Esophagus muscularis mucosa (tissue), 4 donors: ENCODE data around the gene SPATA6L.

Experiments
- EP300 ChIP-seq: sonication (generic); formaldehyde crosslinking; IDR thresholded peaks from one replicate; pipeline ENCODE4 v1.6.1; 2017; ENCODE audit warnings: antibody characterized with exemption
- POLR2A ChIP-seq: fragments of 450-650 bp; IDR thresholded peaks from one replicate; pipeline ENCODE4 v1.6.1; 2017; ENCODE audit warnings: antibody characterized with exemption, moderate library complexity, mild to moderate bottlenecking, low read depth
- TF ChIP-seq, protein P1 (sequence below), 3 experiments: fragments of 200-600 bp in 2 of 3; fragments of 450-650 bp in 1 of 3; sonication (generic) in 2 of 3; IDR thresholded peaks; one replicate each; pipeline ENCODE4 v1.5.1; 2017 to 2019; ENCODE audit warnings: antibody characterized with exemption in 3 of 3, mild to moderate bottlenecking in 2 of 3, moderate library complexity in 1 of 3

DNA sequence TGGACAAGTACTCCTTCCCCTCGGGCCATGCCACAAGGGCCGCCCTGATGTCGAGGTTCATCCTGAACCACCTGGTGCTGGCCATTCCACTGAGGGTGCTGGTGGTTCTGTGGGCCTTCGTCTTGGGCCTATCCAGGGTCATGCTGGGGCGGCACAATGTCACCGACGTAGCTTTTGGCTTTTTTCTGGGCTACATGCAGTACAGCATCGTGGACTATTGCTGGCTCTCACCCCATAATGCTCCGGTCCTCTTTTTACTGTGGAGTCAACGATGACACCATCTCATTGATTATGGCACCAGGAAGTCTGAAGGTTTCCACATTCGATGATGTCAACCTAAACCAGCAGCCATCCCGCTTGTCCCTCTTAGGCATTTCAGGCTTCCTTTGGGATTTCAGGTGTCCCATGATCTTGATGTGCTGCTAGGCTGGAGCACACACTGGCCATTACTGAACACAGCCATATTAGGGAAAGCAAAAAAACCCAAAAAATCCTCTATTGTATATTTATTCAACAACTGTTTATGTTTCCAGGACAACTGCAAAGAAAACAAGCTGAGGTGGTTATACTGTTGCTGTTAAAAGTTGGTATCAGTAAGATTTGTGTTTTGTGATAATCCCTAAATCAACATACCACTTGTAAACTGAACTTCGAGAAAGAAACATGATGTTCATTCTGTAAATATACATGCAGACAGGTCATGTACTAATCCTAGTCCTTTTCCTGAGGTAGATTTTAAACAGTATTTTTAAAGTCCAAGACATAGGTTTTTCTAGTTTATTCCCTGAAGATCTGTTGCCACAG lies 3.1 kb downstream of the SPATA6L start:
- TF ChIP-seq POLR2A (no peak), EP300 (no peak)
- TF ChIP-seq, protein P1, sequence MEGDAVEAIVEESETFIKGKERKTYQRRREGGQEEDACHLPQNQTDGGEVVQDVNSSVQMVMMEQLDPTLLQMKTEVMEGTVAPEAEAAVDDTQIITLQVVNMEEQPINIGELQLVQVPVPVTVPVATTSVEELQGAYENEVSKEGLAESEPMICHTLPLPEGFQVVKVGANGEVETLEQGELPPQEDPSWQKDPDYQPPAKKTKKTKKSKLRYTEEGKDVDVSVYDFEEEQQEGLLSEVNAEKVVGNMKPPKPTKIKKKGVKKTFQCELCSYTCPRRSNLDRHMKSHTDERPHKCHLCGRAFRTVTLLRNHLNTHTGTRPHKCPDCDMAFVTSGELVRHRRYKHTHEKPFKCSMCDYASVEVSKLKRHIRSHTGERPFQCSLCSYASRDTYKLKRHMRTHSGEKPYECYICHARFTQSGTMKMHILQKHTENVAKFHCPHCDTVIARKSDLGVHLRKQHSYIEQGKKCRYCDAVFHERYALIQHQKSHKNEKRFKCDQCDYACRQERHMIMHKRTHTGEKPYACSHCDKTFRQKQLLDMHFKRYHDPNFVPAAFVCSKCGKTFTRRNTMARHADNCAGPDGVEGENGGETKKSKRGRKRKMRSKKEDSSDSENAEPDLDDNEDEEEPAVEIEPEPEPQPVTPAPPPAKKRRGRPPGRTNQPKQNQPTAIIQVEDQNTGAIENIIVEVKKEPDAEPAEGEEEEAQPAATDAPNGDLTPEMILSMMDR (IDR thresholded peaks at IDR 0.05) = no peak
